CD4-positive, alpha-beta T cell treated with Interleukin-12 subunit alpha and Interleukin-12 subunit beta, for 1 hour (primary cell): ENCODE measurements around the gene TPPP.
A peak's percentile ranks its signal among the peaks of the same experiment; 100 is the strongest.
"Not testable (repeated sequence)": the region's sequence is repeated elsewhere in the genome, so short reads cannot be mapped to it uniquely, and the experiment has no call there.

Source experiments
- DNase-seq: peaks from one replicate; pipeline ENCODE4 v3.0.0-alpha.2; 2020

The TPPP gene

DNA sequence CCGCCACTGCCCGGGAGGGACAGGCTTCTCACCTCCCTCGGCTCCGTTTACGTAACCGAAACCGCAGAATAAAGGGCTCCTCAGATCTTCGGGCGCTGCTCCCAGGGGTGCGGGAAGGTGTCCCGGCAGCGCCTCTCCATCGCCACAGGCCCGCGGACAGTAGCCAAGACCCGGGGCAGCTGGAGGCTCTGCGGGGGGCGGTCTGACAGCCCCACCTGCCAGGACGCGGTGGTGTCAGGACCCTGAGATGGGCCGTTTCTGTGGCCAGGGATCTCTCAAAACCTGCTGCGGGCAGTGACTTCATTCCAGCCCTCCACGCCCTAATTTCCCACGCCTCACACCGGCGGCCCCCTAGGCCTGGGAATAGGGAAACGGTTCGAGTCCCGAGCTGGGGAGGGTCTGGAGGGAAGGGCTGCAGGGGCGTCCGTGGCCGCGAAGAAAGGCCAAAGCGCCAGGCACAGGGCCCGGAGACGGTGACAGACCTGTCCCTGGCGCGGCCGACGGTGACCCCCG, 567 bp downstream of the TPPP start:
- peak; percentile 40 for DNase-seq

GRCh38 chr5:691817-692528, 1.2 kb downstream of the TPPP start:
- DNase-seq, result no peak

GRCh38 chr5:691049-691448, 2.1 kb downstream of the TPPP start:
- not testable (repeated sequence) for DNase-seq

DNA sequence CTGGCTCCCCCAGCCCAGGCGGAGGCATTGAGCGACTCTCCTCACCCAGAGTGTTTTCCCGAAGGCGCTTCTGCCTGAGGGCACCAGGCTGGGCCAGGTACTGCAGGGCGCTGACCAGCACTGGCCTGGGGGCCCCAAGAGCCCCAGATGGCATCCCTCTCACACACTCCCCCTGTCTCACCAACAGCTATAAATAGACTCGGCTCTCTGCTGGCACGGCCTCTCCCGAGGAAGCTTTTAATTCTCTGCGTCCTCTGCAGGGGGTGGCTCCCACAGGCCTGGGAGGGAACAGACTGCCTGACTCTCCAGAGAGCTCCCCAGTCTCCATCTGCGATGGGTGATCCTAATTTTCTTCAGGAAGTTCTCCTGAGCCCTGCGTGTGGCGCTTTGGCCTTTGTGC, 2.9 kb downstream of the TPPP start:
- not testable (repeated sequence) for DNase-seq

DNA sequence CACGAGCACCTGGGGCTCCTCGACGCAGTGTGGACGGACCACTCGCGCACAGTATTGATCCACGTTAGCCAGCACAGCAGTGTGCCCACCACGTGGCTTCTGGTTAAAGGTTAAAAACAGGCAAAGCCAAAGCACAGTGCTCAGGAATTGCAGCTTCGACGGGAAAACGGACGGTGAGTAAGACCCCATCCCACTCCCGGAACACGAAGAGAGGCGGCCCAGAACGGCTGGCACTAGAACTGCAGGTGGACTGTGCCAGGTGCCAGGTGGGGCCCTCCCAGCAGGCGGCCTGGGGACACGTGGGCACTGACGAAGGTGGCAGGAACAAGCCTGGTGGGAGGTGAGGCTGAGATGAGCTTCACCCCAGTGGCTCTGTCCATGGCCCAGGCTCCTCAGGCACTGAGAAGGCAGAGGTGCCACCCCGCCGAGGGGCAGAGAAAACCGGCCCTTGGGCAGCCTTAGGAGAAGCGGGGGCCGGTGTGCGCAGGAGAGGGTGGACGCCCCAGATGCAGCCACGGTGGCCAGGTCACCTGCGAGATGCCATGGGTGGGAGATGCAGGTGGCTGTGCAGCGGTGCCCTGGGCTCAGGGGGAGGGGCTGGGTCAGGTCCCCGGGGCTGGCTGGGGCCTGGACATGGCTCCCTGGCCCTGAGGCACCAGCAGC, 4.7 kb downstream of the TPPP start:
- DNase-seq, result not testable (repeated sequence)

DNA sequence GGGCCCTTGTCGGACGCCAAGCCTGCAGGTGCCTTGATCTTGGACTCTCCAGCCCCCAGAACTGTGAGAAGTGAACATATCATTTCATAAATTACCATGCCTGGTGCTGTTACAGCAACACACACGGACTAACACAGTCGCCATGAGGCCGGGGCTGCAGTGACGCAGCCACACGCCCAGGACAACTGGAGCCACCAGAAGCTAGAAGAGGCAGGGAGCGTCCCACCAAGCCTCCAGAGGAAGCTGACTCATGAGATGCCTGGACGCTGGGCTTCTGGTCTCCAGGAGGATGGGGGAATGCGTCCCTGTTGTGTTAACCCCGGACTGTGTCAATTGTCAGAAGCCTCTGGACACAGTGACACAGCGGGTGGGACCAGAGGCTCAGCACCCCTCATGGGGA, 6.2 kb downstream of the TPPP start:
- not testable (repeated sequence) for DNase-seq

DNA sequence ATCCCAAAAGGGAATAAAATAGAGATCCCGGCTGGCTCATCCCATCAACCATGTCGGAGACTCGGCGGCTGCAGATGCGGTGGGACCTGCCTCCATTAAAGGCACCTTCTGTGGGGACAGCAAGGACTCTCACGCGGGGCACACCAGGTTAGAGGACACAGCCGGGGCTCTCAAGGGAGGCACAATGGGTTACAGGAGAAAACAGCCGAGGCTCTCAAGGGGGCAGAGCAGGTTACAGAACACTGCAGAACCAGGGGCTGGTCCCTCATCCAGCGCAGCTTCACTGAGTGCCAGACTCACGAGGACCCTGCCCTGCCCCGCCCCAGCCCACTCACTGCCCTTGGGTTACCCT, 7.0 kb downstream of the TPPP start:
- not testable (repeated sequence) for DNase-seq

DNA sequence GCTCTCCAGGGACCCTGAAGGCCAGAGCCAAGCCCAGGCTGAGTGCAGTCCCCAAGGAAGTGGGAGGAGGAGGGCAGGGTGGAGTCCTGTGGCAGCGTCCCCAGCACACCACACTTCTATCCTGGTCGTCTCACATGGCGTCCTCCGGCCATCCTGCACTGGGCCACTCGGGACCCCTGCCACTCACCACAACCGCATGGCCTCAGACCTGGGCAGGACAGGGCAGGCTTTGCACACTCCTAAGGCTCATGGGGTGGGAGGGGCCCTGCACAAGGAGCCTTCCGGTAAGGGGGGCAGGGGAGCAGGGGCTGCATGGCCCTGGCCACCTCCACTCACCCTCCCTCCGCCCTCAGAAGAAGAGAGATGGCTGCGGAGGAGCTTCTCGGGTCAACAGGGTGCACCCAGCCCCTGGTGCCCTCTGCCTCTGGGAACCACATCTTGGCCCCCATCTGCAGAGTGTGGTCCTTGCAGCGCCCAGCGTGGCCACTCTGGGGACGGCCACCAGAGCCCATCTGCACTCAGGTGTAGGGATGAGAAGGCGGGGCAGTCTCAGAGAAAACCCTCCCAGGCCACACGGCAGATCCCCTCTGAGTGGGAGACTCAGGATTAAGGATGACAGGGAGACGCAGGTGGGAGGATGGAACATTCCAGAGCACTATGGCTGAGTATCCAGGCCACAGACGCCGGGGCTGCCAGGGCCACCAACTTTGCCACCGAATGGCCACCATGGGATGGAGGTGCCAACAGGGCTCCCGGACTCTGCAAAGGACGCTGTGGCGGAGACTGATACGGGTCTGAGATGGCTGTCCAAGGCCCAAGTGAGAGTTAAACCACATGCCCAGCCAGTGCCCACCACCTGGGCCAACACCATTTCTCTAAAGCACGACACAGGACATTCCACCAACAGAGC, 7.6 kb downstream of the TPPP start:
- no peak for DNase-seq

DNA sequence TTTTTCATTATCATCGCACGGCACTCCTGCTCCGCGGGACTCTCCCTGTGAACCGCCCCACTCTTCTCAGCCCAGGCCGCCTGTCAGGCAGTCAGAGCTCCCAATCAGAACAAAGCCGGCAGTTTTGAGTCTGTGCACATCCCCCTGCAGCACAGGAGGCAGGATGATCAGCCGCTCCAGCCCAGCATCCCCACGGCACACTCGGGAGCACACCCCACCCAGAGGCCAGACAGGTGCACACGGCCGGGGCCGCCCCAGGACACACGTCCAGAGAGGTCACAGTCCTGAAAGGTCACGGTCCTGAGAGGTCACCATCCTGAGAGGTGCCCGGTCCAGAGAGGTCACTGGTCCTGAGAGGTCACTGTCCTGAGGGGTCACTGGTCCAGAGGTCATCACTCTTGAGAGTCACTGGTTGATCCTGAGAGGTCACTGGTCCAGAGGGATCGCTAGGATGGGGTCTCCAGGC, 8.4 kb downstream of the TPPP start:
- no peak for DNase-seq

DNA sequence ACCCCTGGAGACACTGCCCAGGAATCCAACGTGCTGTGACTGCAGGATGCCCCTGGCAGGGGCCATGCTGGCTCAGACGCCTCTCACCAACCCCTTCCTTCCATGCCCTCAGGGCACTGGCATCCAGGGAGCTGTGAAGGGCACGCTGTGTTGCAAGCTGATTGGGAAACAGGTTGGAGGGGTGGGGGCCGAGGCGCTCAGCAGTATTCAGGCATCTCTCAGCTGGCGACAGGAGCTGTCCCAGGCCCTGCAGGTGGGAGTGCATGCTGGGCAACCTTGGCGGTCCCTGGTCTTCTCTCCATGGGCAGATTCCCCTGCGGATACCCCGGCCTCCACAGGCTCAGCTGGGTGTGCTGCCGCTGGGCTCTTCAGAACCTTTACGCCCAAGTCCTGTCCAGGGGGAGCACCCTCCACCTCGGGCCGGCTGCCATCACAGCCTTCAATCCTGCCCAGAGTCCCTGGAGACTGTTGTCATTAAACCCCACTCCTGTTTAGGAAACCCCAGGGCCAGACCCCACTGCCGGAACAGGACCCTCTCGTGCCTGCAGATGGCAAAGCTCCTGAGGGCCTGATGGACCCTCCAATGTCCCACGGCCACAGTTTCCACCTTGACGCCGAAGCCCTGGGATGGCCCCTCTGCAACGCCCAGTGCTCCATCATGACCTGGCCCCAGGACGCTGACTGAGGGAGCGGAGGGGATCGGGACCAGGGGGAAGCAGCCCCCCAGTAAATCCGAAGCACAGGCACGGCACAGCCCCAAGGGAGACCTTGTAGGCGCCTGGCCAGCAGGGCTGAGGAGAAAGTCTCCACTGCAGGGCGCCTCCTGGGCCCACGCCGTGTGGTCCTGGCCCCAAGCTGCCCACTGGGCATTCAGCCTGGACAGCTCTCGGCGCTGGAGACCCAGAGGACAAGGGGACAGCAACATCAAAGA, 9.3 kb downstream of the TPPP start:
- no peak for DNase-seq

DNA sequence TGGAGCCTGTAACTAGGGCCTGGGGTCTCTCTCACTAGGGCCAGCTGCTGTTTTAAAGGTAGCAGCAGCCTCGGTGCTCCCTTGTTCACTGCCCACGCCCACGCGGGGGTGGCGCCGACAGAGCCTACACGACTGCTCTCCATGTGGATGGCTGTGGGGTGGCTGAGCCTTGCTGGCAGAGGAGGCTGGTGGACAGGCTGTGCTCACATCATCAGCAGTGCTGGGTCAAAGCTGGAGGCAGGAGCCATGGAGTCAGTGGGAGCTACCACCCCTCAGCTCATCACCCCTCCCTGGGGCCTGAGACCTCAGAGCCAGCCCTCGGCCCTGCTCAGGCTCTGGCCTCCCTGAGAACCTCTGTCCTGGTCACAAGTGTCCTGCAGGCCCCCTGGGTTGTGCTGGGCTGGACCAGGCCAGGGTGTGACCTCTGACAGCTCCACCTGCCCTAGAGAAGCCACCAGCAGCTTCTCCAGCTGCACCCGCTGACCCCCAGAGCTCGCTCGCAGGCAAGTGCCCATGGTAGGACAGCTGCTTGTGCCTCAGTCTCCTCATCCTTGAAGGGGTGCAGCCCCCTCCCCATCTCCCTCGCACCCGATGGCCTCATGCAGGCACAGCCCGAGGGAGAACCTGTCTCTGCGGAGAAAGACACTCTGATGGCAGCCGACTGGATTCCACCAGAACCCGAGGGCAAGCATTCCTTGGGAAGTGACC, 10.3 kb downstream of the TPPP start:
- DNase-seq, result not testable (repeated sequence)

DNA sequence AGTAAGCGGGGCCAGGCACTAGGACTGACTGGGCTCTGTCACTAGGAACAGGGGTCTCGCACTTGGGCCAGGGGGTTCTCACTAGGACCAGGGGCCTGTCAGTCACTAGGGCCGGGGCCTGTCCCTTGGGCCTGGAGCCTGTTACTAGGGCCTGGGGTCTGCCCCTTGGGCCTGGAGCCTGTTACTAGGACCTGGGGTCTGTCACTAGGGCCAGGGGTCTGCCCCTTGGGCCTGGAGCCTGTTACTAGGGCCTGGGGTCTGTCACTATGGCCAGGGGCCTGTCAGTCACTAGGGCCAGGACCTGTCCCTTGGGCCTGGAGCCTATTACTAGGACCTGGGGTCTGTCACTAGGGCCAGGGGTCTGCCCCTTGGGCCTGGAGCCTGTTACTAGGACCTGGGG, 10.9 kb downstream of the TPPP start:
- not testable (repeated sequence) for DNase-seq

GRCh38 chr5:681317-682191, 11.6 kb downstream of the TPPP start:
- DNase-seq, result not testable (repeated sequence)

DNA sequence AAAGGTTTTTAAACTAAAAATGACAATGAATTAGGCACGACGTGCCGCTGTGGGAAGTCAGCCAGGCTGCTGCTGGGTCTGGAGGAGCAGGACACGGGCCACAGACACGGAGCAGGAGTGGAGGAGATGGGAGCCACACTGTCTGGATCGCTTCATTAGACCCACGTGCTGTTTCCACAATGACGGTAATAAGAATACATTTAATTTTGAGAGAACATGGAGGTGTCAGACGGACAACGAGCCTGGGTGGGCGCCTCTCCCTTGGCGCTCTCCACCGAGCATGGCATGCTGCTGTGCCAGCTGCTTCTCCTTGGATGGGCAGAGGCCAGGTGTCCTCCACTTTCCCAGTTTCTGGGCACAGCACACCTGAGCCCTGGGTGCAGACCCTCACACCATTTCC, 12.3 kb downstream of the TPPP start:
- DNase-seq, result not testable (repeated sequence)

DNA sequence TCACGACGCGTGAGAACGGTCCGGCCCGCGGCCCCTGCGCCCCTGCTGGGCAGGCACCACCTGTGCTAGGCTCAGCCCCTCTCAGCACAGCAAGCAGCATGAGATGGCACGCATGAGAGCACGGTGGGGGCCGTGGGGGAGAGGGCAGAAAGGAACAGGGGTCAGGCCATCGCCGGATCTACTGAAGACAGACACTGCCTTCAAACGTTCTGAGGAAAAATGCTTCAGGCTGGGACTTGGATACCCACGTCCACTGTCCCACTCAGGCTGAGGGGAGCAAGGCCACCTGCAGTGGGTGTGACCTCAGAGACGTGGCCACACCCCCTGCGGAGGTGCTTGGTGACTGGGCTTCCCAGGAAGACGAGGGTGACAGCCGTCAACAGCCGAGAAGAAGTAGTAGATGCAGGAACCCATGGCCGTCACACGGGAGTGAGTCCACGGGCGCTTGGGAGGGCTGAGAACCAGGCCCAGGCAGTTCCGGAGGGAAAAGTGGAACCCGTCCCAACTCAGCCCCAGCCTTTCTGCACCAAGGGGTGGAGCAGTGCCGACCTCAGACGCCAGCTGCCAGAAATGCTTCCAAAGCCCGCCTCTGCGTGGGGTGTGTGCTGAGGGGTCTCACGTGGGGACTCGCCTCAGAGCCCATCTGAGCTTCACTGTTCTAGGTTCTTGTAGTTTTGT, 12.9 kb downstream of the TPPP start:
- not testable (repeated sequence) for DNase-seq

- DNase-seq, result not testable (repeated sequence)
Measured at GRCh38 chr5:679166-679895, 13.8 kb downstream of the TPPP start.

GRCh38 chr5:678521-678920, 14.6 kb downstream of the TPPP start:
- DNase-seq, result not testable (repeated sequence)

DNA sequence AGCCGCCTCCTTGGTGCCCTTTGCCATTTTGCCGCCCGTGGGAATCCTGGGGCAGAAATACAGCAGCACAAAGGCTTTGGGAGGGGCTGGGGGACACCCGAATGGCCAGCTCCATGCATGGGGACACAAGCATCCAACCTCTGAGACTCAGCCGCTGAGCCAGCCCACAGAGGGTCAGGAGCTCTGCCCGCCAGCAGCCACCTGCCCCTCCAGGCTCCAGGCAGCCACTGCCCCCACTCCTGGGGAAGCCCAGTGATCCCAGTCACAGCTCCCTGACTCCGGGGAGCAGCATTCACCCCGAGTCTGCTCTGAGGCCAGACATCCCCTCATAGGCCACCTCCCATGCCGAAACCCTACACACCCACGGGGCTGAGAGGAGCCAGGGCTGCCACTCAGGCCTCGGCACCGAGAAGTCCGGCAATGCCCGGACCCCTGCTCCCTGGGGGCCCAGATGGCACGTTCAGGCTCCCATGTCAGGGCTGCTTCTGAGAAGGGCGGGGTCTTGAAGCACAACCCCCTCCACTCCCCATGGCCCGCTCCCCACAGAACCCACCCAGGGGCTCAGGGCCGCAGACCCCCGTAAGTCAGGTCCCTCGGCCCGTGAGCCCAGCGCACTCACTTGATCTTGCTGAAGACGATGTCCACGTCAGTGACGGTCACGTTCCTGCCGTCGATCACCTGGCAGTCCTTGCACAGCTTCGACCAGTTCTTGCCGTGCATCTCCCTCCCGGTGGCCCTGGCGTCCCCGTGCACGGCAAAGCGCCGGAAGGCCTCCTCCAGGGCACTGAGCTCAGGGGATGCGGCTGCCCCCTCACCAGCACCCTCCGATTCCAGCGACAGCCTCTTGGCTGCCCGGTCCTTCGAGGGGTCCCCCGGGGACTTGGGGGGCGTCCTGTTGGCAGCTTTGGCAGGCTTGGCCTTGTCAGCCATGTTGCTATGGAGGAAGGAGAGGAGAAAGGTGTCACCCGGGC, 15.7 kb downstream of the TPPP start:
- DNase-seq, result no peak
